Activated CD4-positive, alpha-beta T cell treated with anti-CD3 and anti-CD28 coated beads, Interleukin-2, amount 10 ng/mL, durations not matched to agents 7 days and 5 days (primary cell): ENCODE results near the gene PLEKHO2. TPM values are rescaled to one million over a fixed set of nuclear protein-coding genes. Genes with fewer than 3 reads are reported as not detected.
A peak's percentile ranks its signal among the peaks of the same experiment; 100 is the strongest.

ENCODE experiments used
- CTCF ChIA-PET: fragments of 350-600 bp; sonication (Branson Sonifier 250); formaldehyde crosslinking; loops from one replicate; lab custom pipeline; 2021; ENCODE audit warnings: antibody characterized with exemption; lab: Charles Lee
- POLR2A ChIA-PET: fragments of 350-600 bp; sonication (Branson Sonifier 250); formaldehyde crosslinking; loops from one replicate; lab custom pipeline; 2021; ENCODE audit warnings: antibody characterized with exemption; lab: Charles Lee
- DNase-seq: peaks from one replicate; pipeline ENCODE4 v3.0.0-alpha.2; 2020
- H3K27ac Mint-ChIP-seq: one replicate; pipeline ENCODE4 v1.8.0; 2021; ENCODE audit warnings: mild to moderate bottlenecking, moderate library complexity, mixed read lengths
- H3K27me3 Mint-ChIP-seq: one replicate; pipeline ENCODE4 v1.8.0; 2021; ENCODE audit warnings: mixed read lengths
- H3K36me3 Mint-ChIP-seq: one replicate; pipeline ENCODE4 v1.8.0; 2021; ENCODE audit warnings: low read depth, mixed read lengths
- H3K4me1 Mint-ChIP-seq: one replicate; pipeline ENCODE4 v1.8.0; 2021; ENCODE audit warnings: mixed read lengths
- H3K4me3 Mint-ChIP-seq: one replicate; pipeline ENCODE4 v1.8.0; 2021; ENCODE audit warnings: mild to moderate bottlenecking, moderate library complexity, mixed read lengths
- H3K9me3 Mint-ChIP-seq: one replicate; pipeline ENCODE4 v1.8.0; 2021; ENCODE audit warnings: mixed read lengths
- total RNA-seq, 2 experiments: library from RNA; stranded (reverse); gene quantifications; one replicate each; pipeline ENCODE4 v1.2.3, GENCODE V29; 2021

The PLEKHO2 gene
- total RNA-seq, 2 experiments from 2014 or later: 25.4 to 27.6 TPM

DNA sequence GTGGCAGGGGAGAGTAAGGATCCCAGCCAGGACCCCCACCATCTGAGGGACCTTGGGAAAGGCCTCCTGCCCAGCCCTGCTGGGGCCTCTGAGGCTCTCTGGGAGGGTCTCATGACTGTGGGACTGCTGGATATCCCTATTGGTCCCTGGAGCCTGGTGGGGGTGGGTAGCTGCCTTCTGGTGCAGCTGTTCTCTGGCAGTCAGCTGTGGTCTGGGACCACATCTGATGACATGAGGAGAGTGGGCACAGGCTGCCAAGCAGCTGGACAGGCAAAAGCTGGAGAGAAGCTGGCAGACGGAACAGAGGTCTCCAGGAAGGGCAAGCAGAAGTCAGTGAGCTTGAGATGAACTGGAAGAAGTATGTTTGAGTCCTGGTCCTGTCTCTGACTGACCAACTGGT, 22.4 kb downstream of the PLEKHO2 start:
- Mint-ChIP-seq H3K36me3 (peaks cover 30% of the 10 kb centered on the region), H3K4me1 (peaks cover 1% of the 10 kb centered on the region), H3K9me3 (no peaks in the 10 kb centered on the region), H3K27ac (no peak overlapping the region), H3K4me3 (no peak overlapping the region), H3K27me3 (no peaks in the 10 kb centered on the region)
- no peak for DNase-seq
- ChIA-PET POLR2A (no interaction called here), CTCF (interaction anchor here (0.7 to 1.3 kb wide), 4 partner anchors 13 to 28 kb away, joined by 3 to 5 read pairs (median 4); no protein-coding TSS in a partner anchor)

DNA sequence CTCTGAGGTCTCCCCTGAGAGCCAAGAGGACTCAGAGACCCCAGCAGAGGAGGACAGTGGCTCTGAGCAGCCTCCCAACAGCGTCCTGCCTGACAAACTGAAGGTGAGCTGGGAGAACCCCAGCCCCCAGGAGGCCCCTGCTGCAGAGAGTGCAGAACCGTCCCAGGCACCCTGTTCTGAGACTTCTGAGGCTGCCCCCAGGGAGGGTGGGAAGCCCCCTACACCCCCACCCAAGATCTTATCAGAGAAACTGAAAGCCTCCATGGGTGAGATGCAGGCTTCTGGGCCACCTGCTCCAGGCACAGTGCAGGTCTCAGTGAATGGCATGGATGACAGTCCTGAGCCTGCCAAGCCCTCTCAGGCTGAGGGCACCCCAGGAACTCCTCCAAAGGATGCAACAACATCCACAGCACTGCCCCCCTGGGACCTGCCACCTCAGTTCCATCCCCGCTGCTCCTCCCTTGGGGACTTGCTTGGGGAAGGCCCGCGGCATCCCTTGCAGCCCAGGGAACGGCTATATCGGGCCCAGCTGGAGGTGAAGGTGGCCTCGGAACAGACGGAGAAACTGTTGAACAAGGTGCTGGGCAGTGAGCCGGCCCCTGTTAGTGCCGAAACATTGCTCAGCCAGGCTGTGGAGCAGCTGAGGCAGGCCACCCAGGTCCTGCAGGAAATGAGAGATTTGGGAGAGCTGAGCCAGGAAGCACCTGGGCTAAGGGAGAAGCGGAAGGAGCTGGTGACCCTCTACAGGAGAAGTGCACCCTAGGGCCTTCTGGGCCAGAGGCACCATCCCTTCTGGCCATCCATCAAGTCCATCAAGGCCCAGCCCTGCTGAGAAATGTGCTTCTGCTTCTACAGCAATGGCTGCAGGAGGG, 23.6 kb downstream of the PLEKHO2 start:
- Mint-ChIP-seq H3K4me1 (peaks cover 9% of the 10 kb centered on the region), H3K9me3 (peaks cover 5% of the 10 kb centered on the region), H3K27ac (no peak overlapping the region), H3K36me3 (peaks cover 40% of the 10 kb centered on the region), H3K27me3 (no peaks in the 10 kb centered on the region), H3K4me3 (no peak overlapping the region)
- ChIA-PET POLR2A (interaction anchor here (0.5 kb wide), 1 partner anchor 1378 kb away, joined by 4 read pairs; no protein-coding TSS in a partner anchor), CTCF (interaction anchor here (0.9 to 1.3 kb wide), 4 partner anchors 12 to 30 kb away, joined by 3 to 5 read pairs (median 4); no protein-coding TSS in a partner anchor)
- DNase-seq: no peak

DNA sequence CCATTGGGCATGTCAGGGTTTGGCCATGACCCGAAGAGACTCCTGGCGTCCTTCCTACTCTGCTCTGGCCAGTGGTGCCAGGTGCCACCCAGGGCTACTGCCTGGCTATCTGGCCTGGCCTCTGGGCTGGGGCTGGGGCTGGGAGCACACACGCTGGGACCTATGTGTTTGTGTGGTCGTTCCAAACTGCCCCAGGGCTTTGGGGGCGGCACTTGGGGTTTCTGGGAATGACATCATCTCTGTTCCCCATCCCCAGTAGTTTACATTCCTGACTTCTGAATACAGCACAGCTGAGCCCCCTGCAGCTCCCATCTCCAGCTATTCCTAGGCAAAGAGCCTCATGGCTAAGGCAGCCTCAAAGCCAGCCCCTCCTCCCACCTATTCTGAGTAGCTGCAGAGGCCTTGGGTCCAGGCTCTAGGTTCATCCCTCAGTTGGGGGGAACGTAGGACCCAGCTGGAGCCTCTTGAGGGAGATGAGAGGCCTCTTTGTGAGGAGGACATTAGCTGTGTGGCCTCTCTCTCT, 24.3 kb downstream of the PLEKHO2 start:
- Mint-ChIP-seq H3K4me1 (peaks cover 12% of the 10 kb centered on the region), H3K4me3 (no peak overlapping the region), H3K27ac (no peak overlapping the region), H3K36me3 (peaks cover 40% of the 10 kb centered on the region), H3K9me3 (peaks cover 5% of the 10 kb centered on the region), H3K27me3 (no peaks in the 10 kb centered on the region)
- ChIA-PET POLR2A (no interaction called here), CTCF (interaction anchor here (1.1 kb wide), 1 partner anchor 29 kb away, joined by 3 read pairs; no protein-coding TSS in a partner anchor)
- DNase-seq: no peak

DNA sequence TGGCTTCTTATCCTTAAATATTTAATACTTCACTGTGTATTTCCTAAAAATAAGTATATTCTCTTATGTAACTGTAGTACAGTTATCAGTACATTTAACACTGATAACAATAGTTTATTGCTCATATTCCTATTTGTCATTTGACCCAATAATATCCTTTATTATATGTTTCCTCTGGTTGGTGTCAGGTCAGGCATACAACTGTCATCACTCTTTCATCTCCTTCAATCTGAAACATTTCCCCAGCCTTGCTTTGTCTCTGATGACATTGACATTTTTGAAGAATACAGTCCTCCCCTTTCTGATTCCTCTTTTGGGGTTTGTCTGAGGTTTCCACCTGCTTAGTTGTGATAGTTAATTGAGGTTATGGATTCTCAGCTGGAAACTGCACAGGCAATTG, 27.8 kb downstream of the PLEKHO2 start:
- H3K9me3 Mint-ChIP-seq: peaks cover 5% of the 10 kb centered on the region
- H3K27me3 Mint-ChIP-seq: no peaks in the 10 kb centered on the region
- ChIA-PET POLR2A (no interaction called here), CTCF (no interaction called here)
- no peak overlapping the region for H3K27ac Mint-ChIP-seq
- no peak for DNase-seq
- H3K4me1 Mint-ChIP-seq: peaks cover 23% of the 10 kb centered on the region
- no peak overlapping the region for H3K4me3 Mint-ChIP-seq
- H3K36me3 Mint-ChIP-seq: peaks cover 24% of the 10 kb centered on the region

DNA sequence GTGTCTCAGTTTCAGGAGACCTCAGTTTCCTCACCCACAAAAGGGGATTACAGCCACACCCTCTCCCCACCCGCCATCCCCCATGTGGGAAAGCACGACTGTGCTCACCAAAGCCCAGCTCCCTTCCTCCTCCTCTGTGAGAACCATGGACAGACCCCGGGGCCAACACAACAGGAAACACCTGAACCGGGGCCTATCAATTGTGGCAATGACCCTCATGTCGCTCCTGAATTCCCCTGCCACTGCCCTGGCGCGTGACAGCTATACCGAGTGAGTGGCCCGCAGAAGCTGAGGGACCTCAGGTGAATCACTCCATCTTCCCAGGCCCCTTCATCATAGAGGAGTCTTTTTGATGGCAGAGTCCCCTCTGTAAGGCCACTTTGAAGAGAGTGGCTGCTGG, 28.6 kb downstream of the PLEKHO2 start:
- Mint-ChIP-seq H3K4me1 (peaks cover 23% of the 10 kb centered on the region), H3K36me3 (peaks cover 19% of the 10 kb centered on the region), H3K4me3 (no peak overlapping the region), H3K27me3 (no peaks in the 10 kb centered on the region), H3K9me3 (peaks cover 5% of the 10 kb centered on the region), H3K27ac (no peak overlapping the region)
- DNase-seq: no peak
- ChIA-PET CTCF (interaction anchor here (1.0 to 1.2 kb wide), 3 partner anchors 10 to 25 kb away, joined by 3 to 8 read pairs (median 3); no protein-coding TSS in a partner anchor), POLR2A (no interaction called here)

DNA sequence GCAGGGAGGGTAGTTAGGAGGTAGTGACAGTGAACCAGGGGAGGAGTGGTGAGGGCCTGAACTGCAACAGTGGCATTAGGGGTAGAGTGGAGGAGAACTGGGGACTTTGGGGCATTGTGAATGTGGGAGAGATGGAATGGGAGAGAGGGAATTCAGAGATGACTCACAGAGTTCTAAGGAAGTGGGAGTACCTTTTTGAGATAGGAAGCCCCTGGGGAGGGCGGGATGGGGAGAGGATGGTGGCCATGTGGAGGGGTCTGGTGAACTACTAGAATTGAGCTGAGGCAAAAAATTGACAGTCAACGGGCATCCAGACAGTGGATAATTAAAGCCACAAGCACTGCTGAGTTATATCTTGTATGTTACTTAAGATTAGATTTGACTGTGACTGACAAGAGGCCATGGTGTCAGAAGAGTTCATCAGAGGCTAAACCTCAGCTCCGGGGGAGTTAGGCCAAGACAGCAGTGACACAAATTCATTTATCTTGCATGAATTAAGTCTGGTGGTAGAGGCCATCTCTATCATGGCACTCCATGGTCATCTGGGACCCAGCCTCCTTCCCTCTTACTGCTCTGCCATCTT, 34.0 kb downstream of the PLEKHO2 start:
- no peaks in the 10 kb centered on the region for H3K27me3 Mint-ChIP-seq
- H3K4me3 Mint-ChIP-seq: no peak overlapping the region
- no peaks in the 10 kb centered on the region for H3K9me3 Mint-ChIP-seq
- ChIA-PET CTCF (interaction anchor here (2.7 kb wide), 1 partner anchor 18 kb away, joined by 8 read pairs; no protein-coding TSS in a partner anchor), POLR2A (no interaction called here)
- no peak overlapping the region for H3K27ac Mint-ChIP-seq
- H3K36me3 Mint-ChIP-seq: no peaks in the 10 kb centered on the region
- DNase-seq: no peak
- peaks cover 30% of the 10 kb centered on the region for H3K4me1 Mint-ChIP-seq

DNA sequence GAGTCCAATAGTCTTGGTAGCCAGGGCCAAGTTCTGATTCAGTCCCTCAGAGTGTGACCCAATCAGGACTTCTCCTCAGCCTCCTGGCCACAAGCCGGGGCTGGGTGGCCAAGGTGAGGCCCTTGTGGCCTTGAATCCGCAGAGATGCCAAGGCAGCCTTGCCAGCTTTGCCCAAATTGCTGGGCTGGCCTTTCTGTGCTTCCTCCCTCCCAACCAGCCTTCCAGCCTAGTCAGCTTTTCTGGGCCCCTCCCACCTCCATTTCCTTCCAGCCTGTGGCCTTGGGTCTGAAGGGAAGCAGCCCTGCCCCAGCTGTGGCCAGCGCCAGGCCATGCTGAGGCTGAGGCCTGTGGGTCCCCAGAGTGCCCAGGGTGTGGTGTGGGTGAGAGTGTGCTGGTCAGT, 35.7 kb downstream of the PLEKHO2 start:
- no peak overlapping the region for H3K4me3 Mint-ChIP-seq

DNA sequence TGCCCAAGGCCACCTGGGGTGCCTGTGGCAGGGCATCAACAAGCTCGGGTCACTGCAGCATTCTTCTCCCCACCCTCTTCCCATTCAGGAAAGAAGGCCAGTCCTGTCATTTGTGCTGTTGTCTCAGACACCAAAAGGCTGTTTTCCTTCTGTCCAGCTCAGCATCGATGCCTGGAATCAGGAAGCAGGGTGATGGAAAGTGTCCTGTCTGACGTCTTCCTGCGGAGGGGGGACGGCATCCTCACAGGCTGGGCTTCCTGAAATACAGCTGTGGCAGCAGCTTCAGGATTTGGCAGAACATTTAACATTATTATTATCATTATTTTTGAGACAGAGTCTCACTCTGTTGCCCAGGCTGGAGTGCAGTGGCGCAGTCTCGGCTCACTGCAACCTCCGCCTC, 37.0 kb downstream of the PLEKHO2 start:
- H3K9me3 Mint-ChIP-seq: no peaks in the 10 kb centered on the region
- peaks cover 43% of the 10 kb centered on the region for H3K4me1 Mint-ChIP-seq
- CTCF ChIA-PET: interaction anchor here (0.7 kb wide), 1 partner anchor 27 kb away, joined by 4 read pairs; no protein-coding TSS in a partner anchor
- H3K27me3 Mint-ChIP-seq: no peaks in the 10 kb centered on the region
- H3K4me3 Mint-ChIP-seq: no peak overlapping the region
- POLR2A ChIA-PET: no interaction called here
- no peak overlapping the region for H3K27ac Mint-ChIP-seq
- no peak for DNase-seq
- no peaks in the 10 kb centered on the region for H3K36me3 Mint-ChIP-seq

More for the DNA sequence above, 35.7 kb downstream of the PLEKHO2 start:
- Mint-ChIP-seq H3K4me1 (peaks cover 37% of the 10 kb centered on the region), H3K9me3 (no peaks in the 10 kb centered on the region), H3K27ac (peak overlapping the region; percentile 66), H3K36me3 (no peaks in the 10 kb centered on the region), H3K27me3 (no peaks in the 10 kb centered on the region)
- CTCF ChIA-PET: interaction anchor here (1.1 to 2.7 kb wide), 6 partner anchors 8 to 42 kb away, joined by 3 to 8 read pairs (median 4); no protein-coding TSS in a partner anchor
- peak; percentile 17 for DNase-seq
- POLR2A ChIA-PET: no interaction called here

DNA sequence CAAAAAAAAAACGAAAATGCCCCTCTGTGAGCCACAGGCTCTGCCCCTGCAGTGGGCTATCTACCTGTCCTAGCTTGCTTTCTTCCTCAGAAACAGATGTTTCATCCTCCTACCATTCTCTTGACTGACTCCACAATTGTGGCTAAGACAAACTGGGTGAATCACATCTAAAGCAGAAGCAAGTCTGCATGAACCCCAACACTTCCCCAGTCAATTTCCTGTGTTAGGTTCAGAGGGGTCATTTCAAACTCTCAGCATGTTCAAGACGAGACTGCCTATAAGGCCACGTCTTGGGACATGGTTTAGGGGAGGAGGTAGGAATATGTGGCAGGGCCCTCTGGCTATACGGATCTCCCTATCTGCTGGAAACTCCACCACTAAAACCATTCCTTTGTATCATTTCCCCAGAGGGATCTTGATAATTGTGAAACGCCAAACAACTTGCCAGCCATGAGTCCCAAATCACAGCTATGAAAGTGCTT, 41.4 kb downstream of the PLEKHO2 start:
- POLR2A ChIA-PET: interaction anchor here (0.7 kb wide), 1 partner anchor 228 kb away, joined by 5 read pairs; no protein-coding TSS in a partner anchor
- Mint-ChIP-seq H3K9me3 (no peaks in the 10 kb centered on the region), H3K4me1 (peaks cover 39% of the 10 kb centered on the region), H3K4me3 (no peak overlapping the region), H3K36me3 (no peaks in the 10 kb centered on the region), H3K27me3 (no peaks in the 10 kb centered on the region), H3K27ac (peak overlapping the region; percentile 60)
- peak; percentile 35 for DNase-seq
- CTCF ChIA-PET: interaction anchor here (1.6 to 2.9 kb wide), 2 partner anchors 11 to 155 kb away, joined by 6 to 13 read pairs; no protein-coding TSS in a partner anchor

DNA sequence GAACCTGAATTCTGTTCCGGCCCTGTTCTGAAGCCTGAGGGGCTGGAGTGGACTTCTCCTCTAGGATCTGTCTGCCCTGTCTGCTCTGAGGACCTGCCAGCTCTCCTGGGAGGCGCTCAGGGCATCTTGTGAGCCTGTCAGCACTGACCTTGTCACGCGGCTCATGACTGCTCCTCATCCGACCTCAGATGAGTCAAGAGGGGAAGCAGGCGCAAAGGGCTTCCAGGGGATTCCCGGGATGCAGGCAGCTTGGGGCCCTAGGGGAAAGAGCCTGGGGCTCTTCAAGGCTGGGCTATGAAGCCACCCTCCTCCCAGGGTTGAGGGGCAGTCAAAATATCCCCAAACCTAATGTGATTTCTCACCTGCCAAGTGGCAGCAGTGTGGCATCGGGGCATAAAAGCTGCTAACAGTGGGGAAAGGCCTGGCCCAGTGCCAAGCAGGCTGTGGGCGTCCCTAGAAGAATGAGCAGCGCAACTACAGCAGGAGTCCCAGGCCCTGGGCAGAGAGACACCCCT, 42.3 kb downstream of the PLEKHO2 start:
- Mint-ChIP-seq H3K4me3 (no peak overlapping the region), H3K27ac (peak overlapping the region; percentile 60), H3K27me3 (no peaks in the 10 kb centered on the region), H3K9me3 (no peaks in the 10 kb centered on the region), H3K4me1 (peaks cover 35% of the 10 kb centered on the region), H3K36me3 (no peaks in the 10 kb centered on the region)
- DNase-seq: peak; percentile 34
- POLR2A ChIA-PET: no interaction called here
- CTCF ChIA-PET: interaction anchor here (1.4 kb wide), 1 partner anchor 10 kb away, joined by 7 read pairs; no protein-coding TSS in a partner anchor

DNA sequence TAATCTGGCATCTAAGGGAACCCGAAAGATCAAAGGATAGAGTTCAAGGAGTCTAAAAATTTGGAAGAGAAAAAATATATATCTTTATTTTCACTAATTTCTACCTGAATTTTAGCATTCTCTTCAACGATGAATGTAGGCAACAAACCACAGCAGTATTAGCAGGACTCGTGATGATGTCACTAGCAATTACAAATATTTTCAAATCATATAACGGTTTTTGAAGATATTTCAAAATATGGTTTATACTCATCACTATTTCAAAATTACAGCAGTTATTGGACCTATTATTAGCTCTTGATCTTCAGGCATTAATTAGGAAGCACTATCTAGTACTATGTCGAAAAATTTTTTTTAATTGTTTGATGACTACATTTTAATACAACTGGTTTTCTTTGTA, 43.0 kb downstream of the PLEKHO2 start:
- Mint-ChIP-seq H3K4me1 (peaks cover 35% of the 10 kb centered on the region), H3K27me3 (no peaks in the 10 kb centered on the region)
- POLR2A ChIA-PET: no interaction called here

DNA sequence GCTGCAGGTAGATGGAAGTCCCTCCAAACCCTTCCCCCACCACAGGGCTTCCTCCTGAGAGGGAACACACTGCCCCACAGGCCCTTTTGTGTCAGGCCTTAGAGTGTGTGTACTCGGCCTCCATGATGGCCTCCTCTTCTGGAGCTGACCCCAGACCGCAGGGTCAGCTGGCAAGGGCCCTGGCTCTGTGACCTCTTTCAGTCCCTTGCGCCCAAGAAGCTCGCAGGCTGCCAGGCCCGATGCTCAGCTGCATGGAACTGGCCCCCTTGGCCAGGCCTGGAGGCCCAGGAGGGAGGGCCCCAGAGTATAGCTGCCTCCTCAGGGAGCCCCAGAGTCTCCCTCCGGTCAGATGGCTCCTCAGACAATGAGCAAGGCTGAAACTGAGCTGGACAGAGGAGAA, 46.6 kb downstream of the PLEKHO2 start:
- no peak overlapping the region for H3K4me3 Mint-ChIP-seq
- POLR2A ChIA-PET: no interaction called here

More for the DNA sequence above, 43.0 kb downstream of the PLEKHO2 start:
- Mint-ChIP-seq H3K36me3 (no peaks in the 10 kb centered on the region), H3K27ac (no peak overlapping the region), H3K4me3 (no peak overlapping the region), H3K9me3 (no peaks in the 10 kb centered on the region)
- CTCF ChIA-PET: interaction anchor here (1.0 to 1.4 kb wide), 3 partner anchors 7 to 40 kb away, joined by 3 to 7 read pairs (median 4); no protein-coding TSS in a partner anchor
- no peak for DNase-seq

More for the DNA sequence above, 46.6 kb downstream of the PLEKHO2 start:
- Mint-ChIP-seq H3K27ac (no peak overlapping the region), H3K27me3 (no peaks in the 10 kb centered on the region), H3K4me1 (peaks cover 40% of the 10 kb centered on the region), H3K36me3 (no peaks in the 10 kb centered on the region), H3K9me3 (no peaks in the 10 kb centered on the region)
- DNase-seq: no peak
- CTCF ChIA-PET: interaction anchor here (1.0 to 2.8 kb wide), 5 partner anchors 10 to 53 kb away, joined by 3 to 11 read pairs (median 3); no protein-coding TSS in a partner anchor
